CD4-positive, alpha-beta T cell treated with Interleukin-10 for 1 hour (primary cell): ENCODE data around the gene LRP1B.

Experiments
- DNase-seq: peaks from one replicate; pipeline ENCODE4 v3.0.0-alpha.2; 2020

Gene LRP1B

GRCh38 chr2:141942006-141942789, 188.6 kb downstream of the LRP1B start:
- DNase-seq = no peak

DNA sequence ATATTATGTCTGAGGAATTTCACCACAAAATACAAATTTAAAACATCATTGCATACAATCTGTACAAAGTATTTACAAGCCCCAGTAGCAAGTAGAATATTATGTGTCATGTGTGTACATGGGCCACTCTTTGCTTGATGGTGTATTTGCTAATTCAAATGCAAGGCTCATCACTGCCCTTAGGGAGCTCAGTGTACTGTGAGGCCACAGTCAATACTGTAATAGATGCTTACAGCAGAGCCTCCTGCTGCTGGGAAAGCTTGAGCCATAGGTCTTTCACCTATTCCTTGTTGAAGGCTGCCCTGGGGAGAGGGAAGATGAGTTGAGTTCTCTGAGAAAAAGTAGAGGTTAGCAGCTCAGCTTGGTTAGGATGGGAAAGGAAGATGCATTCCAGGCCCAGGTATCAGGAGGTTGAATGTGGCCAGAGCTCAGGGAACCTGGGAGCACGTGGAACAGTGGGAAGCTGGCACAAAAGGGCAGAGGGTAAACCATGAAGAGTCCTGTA, 189.6 kb downstream of the LRP1B start:
- no peak for DNase-seq

DNA sequence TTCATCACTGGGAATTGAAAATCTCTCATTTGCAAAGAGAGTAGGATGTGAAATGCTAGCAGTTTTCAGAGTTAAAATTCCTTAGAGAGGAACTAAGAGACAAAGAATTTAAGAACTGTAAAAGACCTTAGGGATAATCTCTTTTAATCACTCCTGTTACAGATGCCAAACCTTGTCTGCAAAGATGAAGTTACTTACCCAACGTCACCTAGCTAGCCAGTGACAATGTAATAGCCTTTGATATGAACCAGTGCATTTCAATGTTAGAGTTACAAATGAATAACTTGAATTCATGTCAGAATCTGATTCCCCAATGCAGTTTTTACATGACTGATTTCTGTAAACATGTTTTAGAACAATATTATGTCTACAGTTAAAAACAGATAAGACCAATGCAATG, 190.1 kb downstream of the LRP1B start:
- no peak for DNase-seq

DNA sequence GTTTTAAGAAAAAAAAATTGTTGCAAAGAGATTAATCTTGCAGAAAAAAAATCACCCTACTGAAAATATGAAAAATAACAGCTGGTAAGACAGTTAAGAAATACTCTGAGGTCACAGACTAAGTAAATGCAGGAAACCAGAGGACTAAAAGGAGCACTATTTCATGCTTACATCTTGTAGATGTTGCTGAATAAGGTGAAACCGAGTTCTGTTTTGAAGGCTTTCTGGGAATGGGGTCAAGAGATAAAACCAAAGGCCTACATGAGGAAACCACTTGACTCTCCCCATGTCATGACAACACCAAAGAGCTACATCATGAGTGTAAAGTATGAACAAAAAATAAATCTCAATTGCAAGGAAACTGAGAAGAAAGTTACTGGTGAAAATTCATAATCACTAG, 197.6 kb downstream of the LRP1B start:
- DNase-seq = no peak

GRCh38 chr2:141932261-141932660, 198.6 kb downstream of the LRP1B start:
- DNase-seq = no peak

DNA sequence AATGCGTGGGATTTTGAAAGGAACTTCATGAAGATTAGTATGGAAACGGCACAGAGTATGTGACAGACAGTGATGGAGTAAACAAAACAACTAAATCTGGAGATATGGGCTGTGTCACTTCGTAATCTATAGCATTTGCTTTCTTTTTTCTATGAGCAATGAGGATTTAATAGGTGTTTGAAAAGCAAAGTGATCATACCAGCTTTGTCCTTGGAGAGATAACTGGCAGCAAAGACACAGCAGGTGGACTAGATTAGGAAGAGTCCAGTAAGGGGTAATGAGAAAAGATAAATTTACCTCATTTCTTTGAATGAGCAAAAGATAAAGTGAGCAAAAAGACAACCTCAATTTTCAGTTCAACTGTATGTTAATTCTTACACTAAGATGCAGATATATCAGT, 199.0 kb downstream of the LRP1B start:
- no peak for DNase-seq

DNA sequence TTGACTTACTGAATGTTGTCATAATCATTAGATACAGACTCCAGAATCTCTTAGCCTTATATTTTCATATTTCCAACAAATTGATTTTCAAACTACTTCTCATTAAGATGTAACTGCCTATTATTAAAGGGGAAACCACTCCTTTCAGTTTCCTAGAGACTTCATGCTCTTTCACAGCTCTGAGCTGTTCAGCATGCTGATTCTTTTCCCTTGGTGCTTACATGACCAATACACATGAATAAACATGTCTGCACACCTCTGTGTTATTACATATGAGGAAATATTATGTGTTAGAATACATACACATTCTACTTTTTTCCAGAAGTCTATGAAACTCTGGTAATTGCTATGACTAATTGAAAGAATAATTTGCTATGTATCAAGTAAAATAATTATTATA, 200.0 kb downstream of the LRP1B start:
- no peak for DNase-seq

DNA sequence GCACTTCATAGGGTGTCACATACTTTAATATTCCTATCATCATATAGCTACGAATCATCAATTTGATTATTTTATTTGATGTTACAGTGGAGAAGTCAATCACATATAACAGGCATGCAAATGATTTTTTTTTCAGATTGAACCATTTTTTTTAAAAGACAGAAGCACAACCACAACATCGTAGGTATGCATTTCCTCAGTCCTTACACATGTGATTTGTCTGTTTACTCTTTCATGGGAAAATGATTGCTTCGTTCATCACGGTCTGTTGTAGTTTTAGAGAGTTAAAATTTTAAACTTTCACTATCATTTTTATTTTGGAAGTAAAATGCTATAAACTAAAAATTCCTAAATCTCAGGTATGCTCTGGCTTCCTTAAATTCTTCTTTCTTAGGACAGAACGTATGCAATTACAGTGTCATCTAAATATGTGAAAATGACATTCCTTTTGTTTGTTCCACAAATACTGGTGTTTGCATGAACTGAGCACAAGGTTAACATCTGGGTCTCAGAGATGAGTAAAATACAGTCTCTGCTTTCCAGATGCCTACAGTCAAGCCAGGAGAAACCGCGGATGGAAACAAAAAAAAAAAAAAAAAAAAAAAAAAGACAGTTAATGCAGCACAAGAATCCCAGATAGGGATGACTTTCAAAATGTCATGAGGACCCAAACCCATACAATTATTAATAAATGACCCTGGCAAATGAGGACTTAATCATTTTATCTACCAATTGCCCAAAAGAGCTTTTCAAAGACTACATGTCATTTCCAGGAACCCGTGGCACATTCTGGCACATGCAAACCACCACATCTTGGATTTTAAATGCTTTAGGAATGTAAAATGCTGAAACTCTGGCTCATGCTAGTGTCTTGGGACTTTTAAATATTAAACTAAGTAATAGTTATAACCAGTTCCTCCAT, 201.2 kb downstream of the LRP1B start:
- DNase-seq = no peak

GRCh38 chr2:141928476-141928875, 202.3 kb downstream of the LRP1B start:
- no peak for DNase-seq

DNA sequence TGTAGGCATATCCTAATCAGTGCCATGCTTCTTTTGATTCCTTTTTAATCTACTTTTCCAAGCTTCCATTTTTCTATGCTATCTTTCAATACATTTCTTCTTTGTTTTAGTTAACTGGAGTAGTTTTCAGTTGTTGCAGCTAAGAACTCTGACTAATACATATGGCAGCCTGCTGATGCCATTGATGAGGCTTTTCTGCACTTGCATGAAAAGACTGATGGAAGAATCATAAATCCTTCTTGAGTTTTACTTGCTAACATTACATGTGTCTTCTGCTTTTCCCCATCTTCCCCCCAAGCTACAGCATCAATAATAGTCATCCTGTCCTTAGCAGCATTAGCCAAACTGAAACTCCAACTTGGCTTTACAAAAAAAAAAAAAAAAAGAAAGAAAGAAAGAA, 203.3 kb downstream of the LRP1B start:
- DNase-seq = no peak

GRCh38 chr2:141925511-141925910, 205.3 kb downstream of the LRP1B start:
- no peak for DNase-seq

GRCh38 chr2:141923657-141924056, 207.2 kb downstream of the LRP1B start:
- no peak for DNase-seq

DNA sequence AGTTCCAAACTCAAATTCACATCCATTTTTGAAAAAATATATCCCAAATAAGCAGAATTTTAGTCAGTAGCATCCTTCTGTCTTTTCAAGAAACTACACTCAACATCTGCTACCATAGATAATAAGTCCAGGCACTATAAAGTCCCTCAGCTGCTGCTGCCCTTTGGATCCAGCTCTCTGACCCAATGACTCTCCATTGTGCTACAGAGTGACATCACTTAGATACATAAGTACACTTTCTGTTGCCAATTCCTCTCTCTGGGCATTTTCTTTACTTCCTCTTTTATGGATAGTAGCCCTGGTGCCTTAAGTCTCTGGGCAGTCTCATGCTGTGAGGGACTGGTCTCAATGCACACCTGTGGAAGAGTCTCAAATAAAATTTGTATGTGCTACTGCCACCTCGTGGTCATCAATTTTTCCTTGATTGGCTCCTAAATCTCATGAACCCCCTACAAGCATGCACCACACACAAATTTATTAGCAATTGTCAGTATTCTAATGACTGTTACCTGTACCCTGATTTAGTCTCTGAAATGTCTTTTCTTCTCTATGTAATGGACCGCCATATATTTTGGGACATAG, 219.2 kb downstream of the LRP1B start:
- DNase-seq = no peak

GRCh38 chr2:141906678-141907077, 224.1 kb downstream of the LRP1B start:
- no peak for DNase-seq

DNA sequence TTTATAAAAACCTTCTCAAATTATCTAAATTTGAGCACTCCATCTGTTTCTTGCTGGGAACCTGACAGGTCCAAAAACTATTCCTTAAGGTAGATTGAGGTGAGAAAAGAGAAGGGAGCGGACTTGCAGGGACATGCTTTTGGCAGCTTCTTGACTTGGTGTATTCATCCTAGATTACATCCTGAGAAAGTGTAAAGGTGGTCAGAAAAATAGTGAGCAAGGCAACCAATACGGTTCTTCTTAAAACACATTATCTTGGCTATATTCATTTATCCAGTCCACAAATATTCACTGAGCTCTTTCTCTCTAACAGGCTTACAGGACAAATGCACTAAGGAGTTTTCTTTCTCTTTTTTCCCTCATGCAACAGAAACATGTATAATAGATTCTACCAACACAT, 230.0 kb downstream of the LRP1B start:
- no peak for DNase-seq

DNA sequence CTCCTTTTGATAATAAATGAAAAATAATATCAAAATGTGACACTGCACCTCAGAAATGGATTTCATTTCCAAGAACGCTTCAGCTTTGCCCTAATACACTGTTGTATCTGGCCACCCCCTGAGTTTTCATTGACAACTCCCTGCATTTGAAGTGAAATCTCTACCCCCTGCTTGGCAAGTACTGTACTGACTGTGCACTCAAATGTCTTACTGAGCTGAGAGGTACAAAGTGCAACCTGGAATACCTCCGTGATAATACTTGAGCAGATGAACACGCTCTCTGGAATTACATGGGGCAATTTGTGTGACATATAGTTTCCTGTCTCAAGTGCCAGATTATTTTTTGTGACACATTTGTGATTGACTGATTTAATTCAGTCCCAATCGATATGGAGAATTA, 231.1 kb downstream of the LRP1B start:
- DNase-seq = no peak

DNA sequence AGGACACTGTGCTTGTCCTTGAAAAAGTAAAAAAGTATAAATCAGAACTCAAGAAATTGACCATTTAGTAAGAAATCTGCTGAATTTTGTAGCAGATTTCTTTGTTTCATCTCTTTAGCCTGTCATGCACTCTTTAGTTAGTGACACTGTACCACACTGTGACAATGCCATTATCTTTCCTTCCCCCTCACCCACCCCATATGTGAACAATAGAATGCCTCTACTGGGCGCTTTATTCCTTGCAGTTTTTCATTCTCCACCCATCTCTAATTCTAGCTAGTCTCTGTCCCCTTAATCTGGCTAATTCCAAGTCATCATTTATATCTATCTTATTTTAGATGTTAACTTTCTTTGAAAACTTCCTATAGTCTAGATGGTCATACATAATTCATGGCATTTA, 241.0 kb downstream of the LRP1B start:
- DNase-seq = no peak

GRCh38 chr2:141888987-141889555, 241.7 kb downstream of the LRP1B start:
- no peak for DNase-seq

- no peak for DNase-seq
Observed at GRCh38 chr2:141887363-141887762, 243.5 kb downstream of the LRP1B start.

DNA sequence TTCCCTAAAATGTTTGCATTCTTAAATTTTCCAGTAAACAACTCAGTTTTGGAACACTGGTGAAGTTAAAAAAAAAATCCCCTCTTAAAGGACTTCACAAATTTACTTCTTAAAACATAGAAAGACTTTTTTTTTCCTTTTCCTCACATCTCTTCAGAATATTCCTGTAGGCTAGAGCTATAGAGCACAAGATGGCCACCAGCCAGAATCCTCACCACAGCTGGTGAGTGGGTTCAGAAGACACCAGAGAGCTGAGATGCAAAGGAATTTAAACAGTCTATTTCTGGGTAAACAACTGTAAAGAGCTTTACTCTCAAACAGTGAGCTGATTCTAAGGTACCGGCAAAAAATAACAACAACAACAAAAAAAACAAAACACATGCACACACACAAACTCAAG, 252.8 kb downstream of the LRP1B start:
- no peak for DNase-seq

DNA sequence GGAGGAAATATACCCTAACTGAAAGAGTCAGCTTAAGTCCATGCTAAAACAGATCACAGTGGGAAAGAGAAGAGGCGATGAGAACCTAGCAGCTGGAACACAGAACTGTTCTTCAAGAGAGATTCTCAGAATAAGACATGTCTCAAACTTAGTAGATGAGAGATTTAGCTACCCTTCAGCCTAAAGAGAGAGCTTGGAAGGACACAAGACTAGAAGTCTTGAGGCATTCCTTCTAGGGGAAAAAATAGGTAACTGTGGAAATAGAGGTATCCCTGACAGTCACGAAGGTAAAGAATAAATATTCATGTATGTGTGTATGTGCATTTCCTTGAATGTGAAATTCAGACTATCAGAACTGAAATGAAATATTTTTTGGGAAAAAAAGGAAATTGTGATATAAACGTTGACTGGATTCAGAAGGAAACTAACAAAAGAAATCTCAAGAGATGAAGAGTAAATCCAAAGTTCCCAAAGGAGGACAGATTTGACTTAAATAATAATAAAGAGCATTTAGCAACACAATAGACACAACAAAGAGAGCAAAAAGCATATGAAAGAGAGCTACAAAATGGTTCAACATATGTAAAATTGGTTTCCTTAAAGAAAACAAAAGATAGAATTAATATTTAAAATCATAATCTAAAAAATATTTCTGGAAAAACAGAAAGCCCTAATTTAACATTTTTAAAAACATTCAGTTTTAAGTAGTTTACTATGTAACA, 258.7 kb downstream of the LRP1B start:
- DNase-seq = no peak

GRCh38 chr2:141869572-141869971, 261.2 kb downstream of the LRP1B start:
- DNase-seq = no peak

DNA sequence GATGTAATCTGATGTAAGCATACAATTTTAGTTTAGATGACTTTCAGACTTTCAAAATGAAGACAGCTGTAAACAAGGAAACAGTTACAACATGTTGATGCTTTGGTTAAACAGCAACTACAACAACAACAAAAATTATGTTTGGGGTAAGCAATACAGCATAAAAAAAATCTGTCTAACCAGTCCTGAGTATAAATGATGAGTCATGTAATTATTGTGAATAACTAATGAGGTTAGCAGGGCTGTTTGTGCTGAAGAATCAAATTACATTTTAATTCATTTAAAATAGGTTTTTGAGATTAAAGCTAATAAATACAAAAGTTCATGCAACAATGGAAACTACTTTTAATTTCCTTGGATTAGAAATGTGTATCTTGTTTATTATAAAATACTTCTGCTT, 266.9 kb downstream of the LRP1B start:
- DNase-seq = no peak
